SK-N-MC (cell line): Measurements from ENCODE around the gene SIM1.

Experiments
- EZH2 ChIP-seq: fragments of 200-600 bp; sonication (generic); IDR thresholded peaks from one replicate; pipeline ENCODE4 v1.6.1; 2017; ENCODE audit warnings: antibody characterized with exemption
- FOXP2 ChIP-seq: optimal IDR thresholded peaks from 2 replicates; pipeline ENCODE3; 2011; ENCODE audit warnings: mild to moderate bottlenecking, moderate library complexity; ENCODE audit not compliant: insufficient read depth; ENCODE audit errors: extremely low read length, control extremely low read depth
- POLR2AphosphoS5 ChIP-seq: IDR thresholded peaks from 2 replicates; pipeline ENCODE4 v1.6.1; 2012; ENCODE audit warnings: mild to moderate bottlenecking, low read depth, low read length, borderline replicate concordance

DNA sequence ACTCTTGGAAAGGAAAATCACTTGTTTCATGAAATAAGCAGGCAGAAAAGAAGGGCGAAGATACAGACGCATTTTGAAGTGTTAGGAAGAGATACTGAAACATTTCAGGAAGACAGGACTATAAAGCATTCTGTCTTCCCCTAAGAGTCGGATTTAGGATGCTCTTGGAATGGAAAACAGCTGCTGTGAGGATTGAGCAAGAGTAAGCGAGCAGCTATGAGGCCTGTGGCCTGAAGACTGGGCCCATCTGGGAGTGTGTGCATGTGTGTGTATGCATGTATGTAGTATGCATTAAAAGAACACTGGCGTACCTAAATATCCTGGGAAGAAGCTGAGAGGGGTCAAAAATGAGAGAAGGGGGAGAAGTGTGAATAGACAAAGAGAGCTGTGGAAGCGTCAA is 83.6 kb downstream of the SIM1 start:
- TF ChIP-seq POLR2AphosphoS5 (no peak), EZH2 (no peak), FOXP2 (no peak)
